Fibroblast of skin of left biceps (primary cell): ENCODE data around the gene B3GAT1.

Source experiments
- DNase-seq, 2 experiments: peaks; one replicate each; pipeline ENCODE4 v3.0.0-alpha.2; 2013; ENCODE audit warnings: low read depth in 2 of 2

The B3GAT1 gene

GRCh38 chr11:134390706-134391569, 21.1 kb downstream of the B3GAT1 start:
- no peak for DNase-seq

GRCh38 chr11:134389464-134390180, 22.4 kb downstream of the B3GAT1 start:
- no peak for DNase-seq

DNA sequence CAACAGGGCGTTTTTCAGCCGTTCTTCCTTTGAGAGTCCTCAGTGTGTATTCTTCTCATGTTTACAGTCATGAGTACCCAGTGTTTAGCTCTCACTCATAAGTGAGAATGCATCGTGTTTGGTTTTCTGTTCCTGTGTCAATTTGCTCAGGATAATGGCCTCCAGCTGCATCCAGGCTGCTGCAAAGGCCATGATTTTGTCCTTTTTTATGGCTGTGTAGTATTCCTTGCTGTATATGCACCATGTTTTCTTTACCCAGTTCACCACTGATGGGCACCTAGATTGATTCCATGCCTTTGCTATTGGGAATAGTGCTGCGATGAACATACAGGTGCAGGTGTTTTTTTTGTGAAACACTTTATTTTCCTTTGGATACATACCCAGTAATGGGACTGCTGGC, 23.5 kb downstream of the B3GAT1 start:
- no peak for DNase-seq

DNA sequence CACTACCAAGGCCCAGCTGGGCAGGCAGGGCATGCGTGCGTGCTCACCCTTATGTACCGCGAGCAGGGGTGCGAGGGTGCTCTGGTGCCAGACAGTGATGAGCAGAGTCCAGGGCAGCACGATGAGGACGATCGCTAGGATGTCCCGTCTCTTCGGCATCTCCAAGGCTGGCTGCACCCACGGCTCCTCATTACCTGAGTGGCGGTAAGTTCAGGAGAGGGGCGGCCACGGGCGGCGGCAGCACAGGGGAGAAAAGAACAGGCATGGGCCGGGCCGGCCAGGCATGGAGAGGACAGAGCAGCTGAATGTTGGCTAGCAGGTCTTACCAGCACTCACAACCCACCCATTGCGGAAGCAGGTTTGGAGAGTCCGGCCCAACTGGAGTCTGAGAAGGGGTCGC, 24.5 kb downstream of the B3GAT1 start:
- no peak for DNase-seq

- DNase-seq = no peak
Observed at GRCh38 chr11:134386945-134387344, 25.1 kb downstream of the B3GAT1 start.

GRCh38 chr11:134385774-134386565, 26.1 kb downstream of the B3GAT1 start:
- no peak for DNase-seq

DNA sequence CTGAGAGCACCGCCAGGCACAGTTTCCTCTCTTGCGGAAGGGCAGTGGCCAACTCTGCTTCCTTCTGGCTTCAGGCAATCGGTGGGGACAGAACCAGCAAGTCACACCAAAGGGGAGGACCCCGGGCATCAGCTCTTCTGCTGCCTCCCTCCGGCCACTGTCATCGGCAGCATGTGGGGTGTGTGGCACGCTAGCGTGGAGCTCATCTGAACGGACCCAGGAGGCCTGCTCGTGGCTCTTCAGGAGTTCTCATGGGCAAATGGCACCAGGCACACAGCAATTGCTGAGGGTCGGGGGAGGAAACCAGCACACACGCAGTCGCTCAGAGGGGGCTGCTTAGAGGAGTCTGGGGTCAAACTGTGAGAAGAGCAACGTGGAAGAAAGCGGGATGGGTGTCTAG, 26.9 kb downstream of the B3GAT1 start:
- no peak for DNase-seq

DNA sequence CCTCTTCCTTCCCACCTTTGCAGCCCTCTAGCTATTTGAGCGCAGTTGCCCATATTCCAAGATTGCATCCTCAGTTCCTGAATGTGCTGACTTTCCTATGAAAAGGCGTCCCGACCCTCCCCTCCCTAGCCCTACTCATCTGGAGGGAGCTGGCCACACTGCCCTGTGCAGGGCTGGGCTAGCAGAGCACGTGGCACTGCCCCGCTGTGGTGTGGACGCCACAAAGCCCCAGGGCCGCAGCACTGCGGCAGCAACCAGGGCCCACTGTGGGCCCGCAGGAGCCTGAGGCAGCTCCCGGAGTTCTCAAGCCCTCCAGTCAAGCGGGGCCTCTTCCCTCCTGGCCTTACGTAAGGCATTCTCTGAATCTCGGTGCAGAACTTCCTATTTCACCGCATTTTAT, 27.6 kb downstream of the B3GAT1 start:
- DNase-seq = no peak

DNA sequence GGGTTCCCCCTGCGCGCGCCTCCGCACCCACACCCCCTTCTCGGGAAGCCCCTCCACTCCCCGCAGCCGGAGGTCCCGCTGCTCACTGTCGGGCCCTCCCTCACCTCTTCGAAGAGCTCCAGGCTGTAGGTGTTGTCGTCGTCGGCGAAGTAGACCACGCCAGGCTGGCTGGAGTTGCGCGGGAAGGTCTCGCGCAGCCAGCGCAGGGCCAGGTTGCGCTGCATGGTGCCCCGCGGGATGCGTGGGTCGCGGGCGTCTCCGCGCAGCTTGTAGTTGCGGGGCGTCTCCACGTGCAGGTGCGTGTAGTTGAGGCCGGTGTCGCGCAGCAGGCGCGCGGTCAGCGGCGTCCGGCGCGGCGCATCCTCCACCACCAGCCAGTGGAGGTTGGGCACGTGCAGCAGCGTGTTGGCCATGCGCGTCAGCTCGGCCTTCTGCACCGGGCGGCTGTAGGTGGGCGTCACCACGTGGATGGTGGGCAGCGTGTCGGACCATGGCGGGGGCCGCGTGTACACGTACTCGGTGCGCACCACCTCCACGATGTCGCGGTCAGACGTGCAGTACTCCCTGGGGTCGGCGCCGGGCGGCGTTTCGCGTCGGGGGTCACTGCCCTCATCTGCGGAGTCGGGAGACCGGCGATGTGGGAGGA, 28.3 kb downstream of the B3GAT1 start:
- no peak for DNase-seq

DNA sequence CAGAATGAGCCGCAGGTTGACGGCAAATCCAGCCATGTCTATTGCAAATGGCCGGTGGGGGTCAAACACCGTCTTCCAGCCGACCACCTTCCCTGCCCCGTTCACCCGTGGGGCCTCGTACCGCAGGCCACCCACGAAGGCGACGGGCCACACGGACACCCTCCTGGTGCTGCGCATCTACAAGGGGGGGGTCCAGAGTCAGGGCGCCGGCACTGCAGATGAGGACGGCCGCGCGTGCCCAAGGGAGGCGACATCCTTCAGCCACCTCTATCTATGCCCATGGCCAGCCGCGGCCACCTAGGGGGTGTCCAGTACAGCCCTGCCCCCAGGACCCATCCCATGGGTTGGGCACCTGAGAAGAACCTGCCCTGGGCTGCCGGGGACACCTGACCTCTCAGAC, 29.2 kb downstream of the B3GAT1 start:
- no peak for DNase-seq

- DNase-seq = no peak
Observed at GRCh38 chr11:134382257-134382656, 29.8 kb downstream of the B3GAT1 start.

DNA sequence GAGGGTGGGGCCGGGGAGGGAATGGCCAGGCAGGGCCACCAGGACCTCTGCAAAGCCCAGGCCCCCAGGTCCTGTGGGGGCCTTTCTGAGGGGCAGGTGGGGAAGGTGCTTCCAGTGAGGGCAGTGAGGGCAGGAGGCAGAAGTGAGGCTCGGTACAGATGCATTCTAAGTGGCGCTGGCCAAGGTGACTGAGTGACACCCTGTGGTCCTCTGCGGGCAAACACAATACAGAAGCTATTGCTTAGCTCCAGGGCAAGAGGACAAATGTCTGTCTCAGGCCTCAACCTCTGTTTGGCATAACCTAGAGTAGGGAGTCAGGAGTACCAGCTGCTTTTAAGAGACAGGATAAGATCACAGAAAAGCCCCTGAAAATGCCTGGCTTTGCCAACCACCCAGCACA, 31.3 kb downstream of the B3GAT1 start:
- no peak for DNase-seq

DNA sequence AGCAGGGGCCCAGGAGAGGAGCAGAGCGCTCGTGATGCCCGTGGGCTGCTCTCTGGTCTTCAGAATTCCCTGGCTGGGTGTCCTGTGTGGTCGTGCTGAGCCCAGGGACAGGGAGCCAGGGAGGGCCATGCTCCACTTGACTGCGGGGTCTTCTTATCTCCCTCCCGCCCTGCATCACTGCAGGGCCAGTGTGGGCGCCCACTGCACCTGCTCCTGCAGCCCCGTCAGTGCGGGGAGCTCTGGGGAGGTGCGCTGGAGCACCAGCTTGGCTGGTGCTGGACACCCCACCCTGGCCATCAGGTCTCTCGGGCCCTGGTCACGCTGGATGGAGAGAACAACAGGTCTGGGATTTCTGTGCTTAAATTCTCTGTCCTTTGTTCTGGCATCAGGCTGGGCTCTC, 31.8 kb downstream of the B3GAT1 start:
- no peak for DNase-seq

- DNase-seq = no peak
Observed at GRCh38 chr11:134379241-134379640, 32.8 kb downstream of the B3GAT1 start.

GRCh38 chr11:134377876-134378275, 34.2 kb downstream of the B3GAT1 start:
- DNase-seq = no peak

GRCh38 chr11:134376150-134376921, 35.7 kb downstream of the B3GAT1 start:
- DNase-seq = no peak

- DNase-seq = no peak
Observed at GRCh38 chr11:134374891-134375550, 37.0 kb downstream of the B3GAT1 start.

GRCh38 chr11:134374171-134374570, 37.9 kb downstream of the B3GAT1 start:
- no peak for DNase-seq

GRCh38 chr11:134373591-134374052, 38.4 kb downstream of the B3GAT1 start:
- DNase-seq = no peak

DNA sequence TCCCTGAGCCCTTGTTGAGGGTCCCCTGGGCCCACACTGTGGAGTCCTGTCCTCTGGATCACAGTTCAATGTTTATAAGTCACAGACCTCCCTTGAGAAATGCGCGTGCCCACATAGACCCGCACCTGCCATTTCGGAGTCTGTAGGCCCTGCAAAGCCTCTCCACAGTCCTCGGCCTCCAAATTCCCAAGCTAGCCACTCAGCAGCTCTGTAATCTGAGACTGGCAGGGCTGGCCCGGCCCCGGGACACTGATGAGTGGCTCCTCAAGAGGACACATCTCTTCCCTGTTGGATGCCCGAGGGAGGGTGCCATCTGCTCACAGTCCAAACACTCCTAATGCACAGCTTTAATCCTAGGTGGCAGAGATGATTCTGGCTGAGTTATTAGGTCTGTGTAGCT, 39.1 kb downstream of the B3GAT1 start:
- no peak for DNase-seq
